Measurements from ENCODE around the gene TRIM32. TPM values are rescaled to one million over a fixed set of nuclear protein-coding genes. Genes with fewer than 3 reads are reported as not detected.

The TRIM32 gene
- total RNA-seq, 3 donors from 2014 or later = 11.8 to 21.5 (median 20.0) TPM

- ATAC-seq = no peak
- intact Hi-C loops (cut with DNase I, micrococcal nuclease) = no loop called here
- no peak for TF ChIP-seq CTCF (IDR thresholded peaks at IDR 0.05)
- DNase-seq = no peak
- Histone ChIP-seq H3K4me1 (ENCODE audit: low read depth) (no peaks in the 10 kb centered on the region), H3K4me3 (no peak overlapping the region), H3K9me3 (no peaks in the 10 kb centered on the region), H3K36me3 (ENCODE audit: low read depth) (no peaks in the 10 kb centered on the region)
Measured at GRCh38 chr9:116717150-116717549, 30.0 kb downstream of the TRIM32 start.

GRCh38 chr9:116718111-116718510, 31.0 kb downstream of the TRIM32 start:
- H3K4me3 ChIP-seq = no peak overlapping the region
- no peaks in the 10 kb centered on the region for H3K4me1 ChIP-seq (ENCODE audit: low read depth)
- no peak for ATAC-seq
- no peaks in the 10 kb centered on the region for H3K36me3 ChIP-seq (ENCODE audit: low read depth)
- TF ChIP-seq CTCF (IDR thresholded peaks at IDR 0.05) = no peak
- no peak for DNase-seq
- H3K9me3 ChIP-seq = no peaks in the 10 kb centered on the region
- intact Hi-C loops (cut with DNase I, micrococcal nuclease) = no loop called here

GRCh38 chr9:116720111-116720510, 33.0 kb downstream of the TRIM32 start:
- no peaks in the 10 kb centered on the region for H3K4me1 ChIP-seq (ENCODE audit: low read depth)
- H3K9me3 ChIP-seq = no peaks in the 10 kb centered on the region
- DNase-seq (no peak), ATAC-seq (no peak)
- H3K4me3 ChIP-seq = no peak overlapping the region
- no peaks in the 10 kb centered on the region for H3K36me3 ChIP-seq (ENCODE audit: low read depth)
- no peak for TF ChIP-seq CTCF (IDR thresholded peaks at IDR 0.05)
- intact Hi-C loops (cut with DNase I, micrococcal nuclease) = no loop called here

- H3K36me3 ChIP-seq (ENCODE audit: low read depth) = no peaks in the 10 kb centered on the region
- intact Hi-C loops (cut with DNase I, micrococcal nuclease) = no loop called here
- ATAC-seq (no peak), DNase-seq (no peak)
- no peak for TF ChIP-seq CTCF (IDR thresholded peaks at IDR 0.05)
- H3K4me1 ChIP-seq (ENCODE audit: low read depth) = no peaks in the 10 kb centered on the region
- H3K4me3 ChIP-seq = no peak overlapping the region
- H3K9me3 ChIP-seq = no peaks in the 10 kb centered on the region
Measured at GRCh38 chr9:116721411-116721810, 34.3 kb downstream of the TRIM32 start.

- no peak for TF ChIP-seq CTCF (IDR thresholded peaks at IDR 0.05)
- H3K4me1 ChIP-seq (ENCODE audit: low read depth) = no peaks in the 10 kb centered on the region
- no peaks in the 10 kb centered on the region for H3K36me3 ChIP-seq (ENCODE audit: low read depth)
- no peaks in the 10 kb centered on the region for H3K9me3 ChIP-seq
- H3K4me3 ChIP-seq = no peak overlapping the region
- no peak for DNase-seq
- no peak for ATAC-seq
- intact Hi-C loops (cut with DNase I, micrococcal nuclease) = no loop called here
Measured at GRCh38 chr9:116721944-116722343, 34.8 kb downstream of the TRIM32 start.

- no peak for ATAC-seq
- Histone ChIP-seq H3K4me1 (ENCODE audit: low read depth) (no peaks in the 10 kb centered on the region), H3K9me3 (no peaks in the 10 kb centered on the region), H3K36me3 (ENCODE audit: low read depth) (no peaks in the 10 kb centered on the region), H3K4me3 (no peak overlapping the region)
- no peak for DNase-seq
- TF ChIP-seq CTCF (IDR thresholded peaks at IDR 0.05) = no peak
- intact Hi-C loops (cut with DNase I, micrococcal nuclease) = no loop called here
Measured at GRCh38 chr9:116724123-116724522, 37.0 kb downstream of the TRIM32 start.
